SJSA1 (cell line): ENCODE data around the gene EVI5. TPM values are rescaled to one million over a fixed set of nuclear protein-coding genes. Genes with fewer than 3 reads are reported as not detected.

ENCODE experiments used
- DNase-seq, 2 experiments: peaks; one replicate each; pipeline ENCODE4 v3.0.0-alpha.2; 2015 to 2020; ENCODE audit warnings: low spot score in 2 of 2, low read depth in 1 of 2
- H3K27ac ChIP-seq: fragments of 250-450 bp; sonication (Bioruptor Pico); 2 replicates; pipeline ENCODE4 v1.5.1; 2020; ENCODE audit warnings: mild to moderate bottlenecking, moderate library complexity
- H3K27me3 ChIP-seq: fragments of 250-450 bp; sonication (Bioruptor Pico); replicated peaks from 2 replicates; pipeline ENCODE4 v1.5.1; 2020; ENCODE audit warnings: mild to moderate bottlenecking, moderate library complexity
- H3K36me3 ChIP-seq: fragments of 250-450 bp; sonication (Bioruptor Pico); 2 replicates; pipeline ENCODE4 v1.5.1; 2020; ENCODE audit warnings: mild to moderate bottlenecking
- H3K4me1 ChIP-seq: fragments of 250-450 bp; sonication (Bioruptor Pico); replicated peaks from 2 replicates; pipeline ENCODE4 v1.6.1; 2021; ENCODE audit warnings: mild to moderate bottlenecking
- H3K4me3 ChIP-seq: fragments of 250-450 bp; sonication (Bioruptor Pico); 2 replicates; pipeline ENCODE4 v1.5.1; 2020; ENCODE audit warnings: mild to moderate bottlenecking
- H3K9me3 ChIP-seq: fragments of 250-450 bp; sonication (Bioruptor Pico); replicated peaks from 2 replicates; pipeline ENCODE4 v1.5.1; 2020; ENCODE audit warnings: mild to moderate bottlenecking
- total RNA-seq: library from RNA; depleted of rRNA; stranded (reverse); fragments of >200 nt; shearing (Covaris generic); gene quantifications from 2 replicates; pipeline ENCODE4 v1.2.3, GENCODE V29; 2014; rRNA removed

The EVI5 gene
- 18.1 and 21.5 TPM in 2 replicates for total RNA-seq

DNA sequence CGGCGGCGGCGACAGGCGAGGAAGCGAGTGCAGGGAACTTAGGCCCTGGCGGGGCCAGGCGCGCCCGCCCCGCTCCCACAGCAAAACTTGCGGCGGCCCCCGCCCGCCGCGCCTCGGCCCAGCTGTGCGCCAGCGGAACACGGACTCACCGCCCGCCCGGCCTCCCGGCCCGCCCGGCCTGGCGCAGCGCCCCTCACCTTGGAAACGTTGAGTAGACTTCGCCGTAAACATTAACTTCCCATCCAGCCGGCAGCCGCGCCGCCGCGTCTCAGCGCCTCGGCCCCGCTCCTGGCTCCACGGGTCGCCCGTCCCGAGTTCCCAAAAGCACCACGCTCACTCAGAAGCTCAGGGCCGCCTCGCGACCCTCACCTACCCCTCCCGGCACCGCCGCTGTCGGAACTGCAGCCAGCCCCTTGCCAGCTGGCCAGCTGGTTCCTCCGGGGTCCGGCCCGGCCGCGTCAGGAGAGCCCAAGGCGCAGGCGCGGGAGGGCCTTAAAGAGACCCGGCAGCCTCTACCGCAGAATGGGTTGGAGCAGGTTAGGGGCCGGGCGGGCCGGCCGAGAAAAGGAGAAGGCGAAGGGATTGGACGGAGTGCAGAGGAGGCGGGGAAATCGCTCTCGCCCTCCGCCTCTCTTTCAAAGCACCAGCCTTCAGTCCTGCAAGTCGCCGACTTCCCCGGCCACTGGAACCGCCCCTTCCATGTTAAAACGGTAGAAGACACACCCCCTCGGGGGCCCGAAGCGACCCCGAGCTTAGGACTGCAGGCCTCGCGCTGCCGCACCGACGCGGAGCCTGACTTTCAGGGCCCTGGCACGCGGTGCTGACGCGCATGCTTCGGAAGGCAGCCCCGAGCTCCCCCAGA, at the start of gene EVI5:
Gene EVI5, minus strand, starts transcription at position 470 of the 862 bp plus-strand sequence. CDS start 48,562 bp downstream, outside the sequence.
- Histone ChIP-seq H3K27me3 (no peaks in the 10 kb centered on the region), H3K36me3 (peaks cover 5% of the 10 kb centered on the region), H3K27ac (peak within 1 kb of the TSS; percentile 78), H3K9me3 (no peaks in the 10 kb centered on the region), H3K4me3 (peak within 1 kb of the TSS; percentile 81), H3K4me1 (no peaks in the 10 kb centered on the region)
- DNase-seq, result peak; percentile 96 to 97

DNA sequence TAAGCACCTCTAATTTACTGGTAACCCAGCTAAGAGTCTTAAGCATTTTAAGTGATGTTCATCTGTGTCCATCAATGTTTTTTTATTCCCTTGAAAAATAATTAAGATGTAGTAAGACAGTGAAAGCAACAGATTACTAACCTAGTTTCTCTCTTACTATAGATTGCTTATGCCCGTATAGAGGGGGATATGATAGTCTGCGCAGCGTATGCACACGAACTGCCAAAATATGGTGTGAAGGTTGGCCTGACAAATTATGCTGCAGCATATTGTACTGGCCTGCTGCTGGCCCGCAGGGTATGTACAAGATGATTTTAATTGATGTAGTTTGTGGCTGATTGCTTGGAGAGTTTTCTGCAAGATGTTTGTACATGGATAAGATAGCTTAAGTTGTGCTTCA, 49.7 kb upstream of the EVI5 start:
- Histone ChIP-seq H3K36me3 (peaks cover 77% of the 10 kb centered on the region), H3K27ac (no peak overlapping the region), H3K9me3 (no peaks in the 10 kb centered on the region), H3K27me3 (no peaks in the 10 kb centered on the region), H3K4me3 (no peak overlapping the region), H3K4me1 (peaks cover 15% of the 10 kb centered on the region)
- no peak for DNase-seq

DNA sequence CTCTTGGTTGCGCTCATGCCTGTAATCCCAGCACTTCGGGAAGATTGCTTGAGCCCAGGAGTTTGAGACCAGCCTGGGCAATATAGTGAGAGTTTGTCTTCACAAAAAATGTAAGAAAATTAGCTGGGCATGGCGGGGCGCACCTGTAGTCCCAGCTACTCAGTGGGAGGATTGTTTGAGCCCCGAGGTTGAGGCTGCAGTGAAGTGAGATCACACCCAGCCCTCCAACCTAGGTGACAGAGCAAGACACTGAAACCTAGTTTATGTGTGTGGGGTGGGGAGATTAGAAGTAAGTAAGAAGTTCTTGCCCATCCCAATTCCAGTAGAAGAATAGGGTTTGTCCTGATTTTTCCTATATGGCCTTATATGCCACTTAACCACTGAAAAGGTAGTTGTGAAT, 48.9 kb upstream of the EVI5 start:
- H3K4me1 ChIP-seq, result peaks cover 15% of the 10 kb centered on the region
- peaks cover 69% of the 10 kb centered on the region for H3K36me3 ChIP-seq
- H3K27ac ChIP-seq, result no peak overlapping the region

DNA sequence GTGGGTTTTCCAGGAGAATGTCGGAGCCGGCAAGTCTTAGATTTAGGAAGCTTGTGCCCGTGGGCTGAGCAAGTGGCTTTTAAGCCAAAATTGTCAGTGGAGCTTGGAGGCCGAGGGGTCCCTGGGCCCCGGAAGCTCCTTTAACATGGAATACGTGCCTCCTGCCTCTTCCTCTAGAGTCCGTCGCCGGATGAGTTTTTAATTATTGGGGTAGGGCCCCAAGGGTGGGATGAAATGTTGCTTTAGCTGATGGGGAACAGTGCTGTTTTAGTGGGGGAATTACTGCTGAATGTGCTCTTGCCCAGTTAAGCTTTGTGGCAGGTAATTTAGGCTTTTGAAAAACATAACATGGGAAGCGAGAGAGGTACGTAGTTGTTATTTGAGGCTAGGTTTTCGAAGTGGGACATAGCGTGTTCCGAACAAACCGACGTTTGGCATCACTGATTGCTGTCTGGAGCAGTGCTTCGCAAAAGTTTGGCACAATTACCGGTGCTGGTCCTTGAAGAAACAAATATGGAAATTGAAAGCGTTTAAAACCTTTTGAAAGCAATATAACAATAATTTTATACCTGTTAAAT, 47.7 kb upstream of the EVI5 start:
- Histone ChIP-seq H3K36me3 (peaks cover 57% of the 10 kb centered on the region), H3K9me3 (no peaks in the 10 kb centered on the region), H3K4me1 (peaks cover 15% of the 10 kb centered on the region), H3K27me3 (no peaks in the 10 kb centered on the region), H3K27ac (peak overlapping the region; percentile 83), H3K4me3 (peak overlapping the region; percentile 92)
- no peak for DNase-seq

More for the DNA sequence above, 48.9 kb upstream of the EVI5 start:
- Histone ChIP-seq H3K4me3 (peak overlapping the region; percentile 92; the same call in 1 of the 2 replicates), H3K9me3 (no peaks in the 10 kb centered on the region), H3K27me3 (no peaks in the 10 kb centered on the region)
- no peak for DNase-seq

DNA sequence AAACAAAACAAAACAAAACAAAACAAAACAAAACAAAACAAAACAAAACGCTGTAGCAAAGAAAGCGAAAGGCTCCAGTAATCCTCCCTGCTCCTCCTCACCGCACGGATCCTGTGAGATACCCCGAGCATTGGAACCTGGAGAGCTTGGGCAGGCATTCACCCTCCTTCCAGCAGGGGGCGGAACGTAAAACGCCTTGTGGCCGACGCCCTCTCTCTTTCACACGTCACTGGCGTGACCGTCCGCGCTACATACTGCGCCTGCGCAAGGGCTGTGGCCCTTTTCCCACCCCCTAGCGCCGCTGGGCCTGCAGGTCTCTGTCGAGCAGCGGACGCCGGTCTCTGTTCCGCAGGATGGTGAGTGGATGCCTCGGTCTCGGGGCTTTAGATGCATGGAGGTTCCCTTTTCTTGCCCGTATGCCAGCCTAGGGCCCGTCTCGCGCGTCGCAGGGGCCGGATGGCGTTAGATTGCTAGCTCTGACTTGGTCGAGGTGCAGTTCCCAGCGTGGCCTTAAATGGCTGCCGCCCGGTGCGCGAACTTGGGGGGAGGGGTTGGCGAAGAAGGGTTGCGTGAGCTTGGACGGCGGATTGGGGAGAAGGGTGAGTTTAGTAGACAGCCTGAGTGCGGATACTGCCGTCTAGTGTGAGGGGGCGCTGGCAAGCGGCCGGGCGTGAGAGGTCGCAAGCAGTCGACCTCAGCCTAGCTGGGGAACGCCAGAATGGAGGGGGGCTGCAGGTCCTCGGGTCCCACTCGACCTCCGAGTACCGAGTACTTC, 47.0 kb upstream of the EVI5 start, which contains the start of gene RPL5:
Gene RPL5, plus strand, starts transcription at position 279 of the 775 bp plus-strand sequence. Its CDS starts 75 bp downstream, at position 354.
- DNase-seq, result peak; percentile 97 to 99
- H3K4me1 ChIP-seq, result peaks cover 11% of the 10 kb centered on the region

DNA sequence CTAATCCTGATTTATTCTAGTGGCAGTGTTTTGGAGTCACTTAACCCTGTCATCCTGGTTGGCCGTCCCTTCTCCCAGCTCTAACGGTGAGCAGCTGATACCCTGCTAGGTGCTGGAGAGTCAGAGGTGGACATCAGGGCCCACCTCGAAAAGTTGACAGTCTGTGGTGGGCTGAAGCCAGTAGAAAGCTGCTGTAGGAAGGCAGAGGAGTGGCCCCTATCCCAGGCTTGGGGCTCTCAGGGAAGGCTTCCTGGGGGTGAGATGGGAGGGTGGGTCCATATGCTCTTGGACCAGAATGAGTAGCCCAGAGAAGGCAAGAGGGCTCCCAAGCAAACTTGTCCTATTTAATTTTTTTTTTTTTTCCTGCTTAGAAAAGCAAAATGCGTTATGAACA, 46.5 kb upstream of the EVI5 start:
- H3K4me3 ChIP-seq, result peak overlapping the region; percentile 92; the same call in 1 of the 2 replicates
- no peak for DNase-seq
- no peak overlapping the region for H3K27ac ChIP-seq

More for the DNA sequence above, 47.0 kb upstream of the EVI5 start, which contains the start of gene RPL5:
- peak within 1 kb of the TSS; percentile 83 for H3K27ac ChIP-seq
- H3K9me3 ChIP-seq, result no peaks in the 10 kb centered on the region
- peak within 1 kb of the TSS; percentile 92 for H3K4me3 ChIP-seq
- no peaks in the 10 kb centered on the region for H3K27me3 ChIP-seq
- peaks cover 50% of the 10 kb centered on the region for H3K36me3 ChIP-seq

DNA sequence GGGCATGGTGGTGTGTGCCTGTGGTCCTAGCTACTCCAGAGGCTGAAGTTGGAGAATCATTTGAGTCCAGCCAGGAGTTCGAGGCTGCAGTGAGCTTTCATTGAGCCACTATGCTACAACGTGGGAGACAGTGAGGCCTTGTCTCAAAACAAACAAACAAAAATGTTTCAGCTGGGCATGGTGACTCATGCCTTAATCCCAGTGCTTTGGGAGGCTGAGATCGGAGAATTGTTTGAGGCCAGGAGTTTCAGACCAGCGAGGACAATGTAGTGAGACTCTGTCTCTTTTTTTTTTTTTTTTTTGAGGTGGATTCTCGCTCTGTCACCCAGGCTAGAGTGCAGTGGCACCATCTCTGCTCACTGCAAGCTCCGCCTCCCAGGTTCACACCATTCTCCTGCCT, 41.9 kb upstream of the EVI5 start:
- peak in 1 of 2 experiments; percentile 18 for DNase-seq
- H3K4me1 ChIP-seq, result peaks cover 4% of the 10 kb centered on the region; the same call in 1 of the 2 replicates
- no peaks in the 10 kb centered on the region for H3K9me3 ChIP-seq
- no peak overlapping the region for H3K27ac ChIP-seq
- no peaks in the 10 kb centered on the region for H3K27me3 ChIP-seq
- no peak overlapping the region for H3K4me3 ChIP-seq
- H3K36me3 ChIP-seq, result no peaks in the 10 kb centered on the region

More for the DNA sequence above, 46.5 kb upstream of the EVI5 start:
- Histone ChIP-seq H3K27me3 (no peaks in the 10 kb centered on the region), H3K36me3 (peaks cover 44% of the 10 kb centered on the region), H3K4me1 (peaks cover 11% of the 10 kb centered on the region), H3K9me3 (no peaks in the 10 kb centered on the region)

DNA sequence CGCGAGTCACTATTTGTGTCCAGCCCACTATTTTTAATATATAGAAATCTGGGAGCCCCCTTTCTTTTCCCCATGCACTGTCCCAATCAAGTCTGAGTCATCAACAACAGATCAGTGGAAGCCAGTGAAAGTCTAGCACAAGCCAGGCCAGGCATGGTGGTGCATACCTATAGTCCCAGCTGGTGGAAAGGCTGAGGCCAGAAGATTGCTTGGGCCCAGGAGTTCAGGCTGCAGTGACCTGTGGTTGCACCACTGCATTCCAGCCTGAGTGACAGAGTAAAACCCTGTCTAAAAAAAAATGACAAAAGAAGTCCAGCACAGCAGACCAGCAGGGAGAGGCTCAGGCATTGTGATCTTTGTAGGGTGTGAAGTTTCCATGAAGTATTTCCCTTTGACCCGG, 38.0 kb upstream of the EVI5 start:
- Histone ChIP-seq H3K9me3 (no peaks in the 10 kb centered on the region), H3K4me1 (no peaks in the 10 kb centered on the region), H3K27me3 (no peaks in the 10 kb centered on the region), H3K27ac (no peak overlapping the region), H3K36me3 (no peaks in the 10 kb centered on the region), H3K4me3 (no peak overlapping the region)
- no peak for DNase-seq

DNA sequence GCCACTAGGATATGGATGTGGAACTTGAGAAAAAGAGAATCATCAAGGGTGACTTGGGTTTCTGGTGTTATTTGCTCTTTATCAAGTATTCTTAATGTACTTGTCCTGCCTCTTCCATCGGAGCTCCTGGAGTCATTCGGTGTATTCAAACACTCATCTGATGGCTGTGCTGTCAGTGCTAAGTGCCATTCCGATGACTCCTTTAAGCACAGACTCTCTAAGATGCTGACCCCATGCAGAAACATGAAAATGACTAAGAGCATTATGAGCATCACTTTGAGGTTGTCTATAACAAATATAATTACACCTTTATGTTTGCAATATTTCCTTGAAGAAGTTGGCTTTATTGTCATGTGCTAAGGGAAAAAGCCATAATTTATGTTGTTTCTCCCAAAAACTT, 35.6 kb upstream of the EVI5 start:
- DNase-seq, result no peak
- no peaks in the 10 kb centered on the region for H3K27me3 ChIP-seq
- H3K36me3 ChIP-seq, result no peaks in the 10 kb centered on the region
- H3K9me3 ChIP-seq, result no peaks in the 10 kb centered on the region
- H3K4me3 ChIP-seq, result no peak overlapping the region
- no peak overlapping the region for H3K27ac ChIP-seq
- no peaks in the 10 kb centered on the region for H3K4me1 ChIP-seq

DNA sequence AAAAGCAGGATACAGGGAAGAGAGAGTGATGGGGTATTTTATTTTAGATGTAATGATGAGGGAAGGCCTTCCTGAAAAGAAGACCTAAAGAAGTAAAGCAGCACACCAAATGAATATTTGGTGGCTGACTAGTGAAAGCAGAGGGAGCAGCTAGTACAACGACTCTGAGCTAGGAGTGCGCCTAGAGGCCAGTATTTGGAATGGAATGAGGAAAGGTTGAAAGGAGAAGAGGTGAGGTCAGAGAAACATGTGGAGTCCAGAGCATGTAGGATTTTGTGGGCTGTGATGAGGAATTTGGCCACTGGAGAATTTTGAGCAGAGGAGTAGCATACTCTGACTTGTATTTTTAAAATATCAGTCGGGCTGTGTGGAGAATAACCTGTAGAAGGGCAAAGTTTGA, 35.1 kb upstream of the EVI5 start:
- Histone ChIP-seq H3K36me3 (no peaks in the 10 kb centered on the region), H3K4me1 (no peaks in the 10 kb centered on the region), H3K9me3 (no peaks in the 10 kb centered on the region), H3K27ac (no peak overlapping the region), H3K4me3 (no peak overlapping the region), H3K27me3 (no peaks in the 10 kb centered on the region)
- no peak for DNase-seq

DNA sequence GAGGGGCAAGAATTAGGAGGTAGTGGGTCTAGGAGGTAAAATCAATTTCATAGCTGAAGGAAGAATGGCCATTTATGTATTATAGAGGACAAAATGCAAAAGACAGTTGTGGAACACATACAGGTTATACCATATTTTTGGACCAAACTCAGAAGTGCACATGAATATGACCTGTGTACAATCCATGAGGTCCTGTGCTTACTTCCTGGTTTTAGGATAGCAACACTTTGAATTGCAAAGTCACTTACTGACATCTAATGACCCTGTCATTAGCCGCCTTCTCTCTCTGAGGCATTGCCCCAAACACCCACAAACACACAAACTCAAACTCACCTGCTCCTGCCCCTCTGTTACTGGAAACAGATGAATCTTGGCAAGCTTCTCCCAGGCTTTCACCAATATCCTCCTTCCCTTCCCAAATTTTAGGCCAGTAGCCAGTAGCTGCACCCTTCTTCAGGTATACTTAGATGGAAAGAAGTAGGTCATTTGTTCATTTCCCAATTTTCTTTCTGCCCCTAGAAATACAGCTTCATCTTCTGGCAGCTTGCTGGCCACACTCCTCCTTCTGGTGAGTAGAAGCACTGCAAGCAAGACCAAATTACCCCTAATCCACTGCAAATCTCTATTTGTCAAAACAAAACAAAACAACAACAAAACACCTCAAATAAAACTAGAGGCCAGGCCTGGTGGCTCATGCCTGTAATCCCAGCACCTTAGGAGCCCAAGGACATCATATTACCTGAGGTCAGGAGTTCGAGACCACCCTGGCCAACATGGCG, 33.3 kb upstream of the EVI5 start:
- Histone ChIP-seq H3K27me3 (no peaks in the 10 kb centered on the region), H3K36me3 (no peaks in the 10 kb centered on the region), H3K9me3 (no peaks in the 10 kb centered on the region), H3K4me3 (no peak overlapping the region), H3K4me1 (no peaks in the 10 kb centered on the region), H3K27ac (no peak overlapping the region)
- DNase-seq, result no peak

DNA sequence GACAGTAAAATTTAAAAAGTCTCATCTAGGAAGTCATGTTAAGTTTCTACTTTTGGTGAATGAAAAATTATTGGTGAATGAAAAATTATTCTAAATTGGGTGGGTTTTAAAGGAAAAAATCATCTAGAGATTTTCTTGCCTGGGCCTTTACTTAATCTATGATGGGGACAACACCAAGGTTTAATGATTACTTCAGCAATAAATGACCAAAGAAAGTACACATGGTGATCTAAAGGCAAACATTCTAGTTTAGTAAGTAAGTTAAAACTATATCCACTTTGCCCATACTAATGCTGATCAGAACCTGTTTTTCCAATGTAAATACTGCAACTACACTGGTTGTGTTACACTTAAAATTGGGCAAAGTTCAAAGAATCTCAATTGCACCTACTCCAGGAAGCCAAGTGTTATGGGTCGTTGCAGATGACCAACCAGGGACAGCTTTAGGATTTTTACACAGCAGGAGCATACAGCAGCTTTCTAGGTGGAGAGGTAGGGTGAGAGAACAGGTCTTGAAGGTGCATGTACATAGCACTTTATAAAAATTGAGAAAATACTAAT, 32.3 kb upstream of the EVI5 start:
- no peaks in the 10 kb centered on the region for H3K27me3 ChIP-seq
- H3K4me1 ChIP-seq, result no peaks in the 10 kb centered on the region
- no peak for DNase-seq
- no peaks in the 10 kb centered on the region for H3K9me3 ChIP-seq
- H3K36me3 ChIP-seq, result no peaks in the 10 kb centered on the region
- H3K4me3 ChIP-seq, result no peak overlapping the region
- H3K27ac ChIP-seq, result no peak overlapping the region

DNA sequence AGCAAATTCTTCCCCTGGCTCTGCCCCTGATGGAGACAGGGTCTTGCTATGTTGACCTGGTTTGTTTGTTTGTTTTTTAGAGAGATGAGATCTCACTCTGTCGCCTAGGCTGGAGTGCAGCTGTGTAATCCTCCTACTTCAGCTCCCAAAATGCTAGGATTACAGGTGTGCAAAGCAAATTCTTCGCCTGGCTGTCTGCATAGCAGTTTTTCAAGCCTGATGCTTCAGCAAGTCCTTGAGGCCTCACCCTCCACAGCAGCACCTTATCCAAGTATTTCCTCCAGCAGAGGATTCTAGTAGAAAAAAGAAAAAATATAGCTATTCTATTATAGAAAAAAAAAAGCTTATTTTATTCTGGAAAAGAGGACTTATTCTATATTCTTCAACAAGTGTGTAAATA, 31.8 kb upstream of the EVI5 start:
- DNase-seq, result no peak
- no peaks in the 10 kb centered on the region for H3K27me3 ChIP-seq
- H3K36me3 ChIP-seq, result no peaks in the 10 kb centered on the region
- no peaks in the 10 kb centered on the region for H3K9me3 ChIP-seq
- no peak overlapping the region for H3K27ac ChIP-seq
- H3K4me3 ChIP-seq, result no peak overlapping the region
- H3K4me1 ChIP-seq, result no peaks in the 10 kb centered on the region
